MCF 10A (cell line): ENCODE measurements around the gene HACL1. TPM values are rescaled to one million over a fixed set of nuclear protein-coding genes. Genes with fewer than 3 reads are reported as not detected.
"Not testable (repeated sequence)": the region's sequence is repeated elsewhere in the genome, so short reads cannot be mapped to it uniquely, and the experiment has no call there.

ENCODE experiments used
- BruUV-seq: library from RNA; stranded (reverse); fragments of 400-500 nt; replicated peaks from 2 replicates; lab custom pipeline; 2021; lab: Mats Ljungman, UMichigan
- CTCF ChIA-PET: fragments of 300-600 bp; sonication (Branson Sonifier 250); formaldehyde crosslinking; extraction: SDS; loops from one replicate; lab custom pipeline; 2021; ENCODE audit warnings: antibody characterized with exemption, inconsistent platforms; lab: Yijun Ruan, JAX
- POLR2A ChIA-PET: fragments of 300-600, 350-650 bp; sonication (Branson Sonifier 250); formaldehyde crosslinking; extraction: SDS; loops from one replicate; lab custom pipeline; 2020; ENCODE audit warnings: antibody characterized with exemption, inconsistent platforms; lab: Yijun Ruan, JAX
- DNase-seq: peaks from one replicate; pipeline ENCODE4 v3.0.0-alpha.2; 2018; ENCODE audit not compliant: unreplicated experiment
- H3K27ac Mint-ChIP-seq: one replicate; pipeline ENCODE4 v1.8.0; 2022; ENCODE audit warnings: mild to moderate bottlenecking, low read depth, mixed read lengths; ENCODE audit not compliant: unreplicated experiment
- H3K27me3 Mint-ChIP-seq: one replicate; pipeline ENCODE4 v1.8.0; 2022; ENCODE audit warnings: mixed read lengths; ENCODE audit not compliant: insufficient read depth, unreplicated experiment
- H3K36me3 Mint-ChIP-seq: one replicate; pipeline ENCODE4 v1.8.0; 2022; ENCODE audit warnings: mild to moderate bottlenecking, moderate library complexity, mixed read lengths; ENCODE audit not compliant: insufficient read depth, unreplicated experiment
- H3K4me1 Mint-ChIP-seq: one replicate; pipeline ENCODE4 v1.8.0; 2022; ENCODE audit warnings: mixed read lengths; ENCODE audit not compliant: insufficient read depth, unreplicated experiment
- H3K4me3 Mint-ChIP-seq: one replicate; pipeline ENCODE4 v1.8.0; 2022; ENCODE audit warnings: mild to moderate bottlenecking, moderate library complexity, mixed read lengths; ENCODE audit not compliant: unreplicated experiment
- H3K9me3 Mint-ChIP-seq: one replicate; pipeline ENCODE4 v1.8.0; 2022; ENCODE audit warnings: mixed read lengths; ENCODE audit not compliant: unreplicated experiment
- intact Hi-C: fragments of 100-400 bp; cut with micrococcal nuclease; formaldehyde crosslinking; loops from 2 replicates; pipeline ENCODE4 v1.14.1; 2022
- total RNA-seq: library from RNA; stranded (reverse); gene quantifications from 2 replicates; pipeline ENCODE4 v1.2.3, GENCODE V29; 2022
- TF ChIP-seq, protein P1 (sequence below): fragments of 200-600 bp; IDR thresholded peaks from one replicate; pipeline ENCODE4 v1.8.0; 2022; ENCODE audit warnings: antibody characterized with exemption, mild to moderate bottlenecking; ENCODE audit not compliant: unreplicated experiment

Gene HACL1
- total RNA-seq, 1 experiment from 2014 or later = 19.6 TPM

DNA sequence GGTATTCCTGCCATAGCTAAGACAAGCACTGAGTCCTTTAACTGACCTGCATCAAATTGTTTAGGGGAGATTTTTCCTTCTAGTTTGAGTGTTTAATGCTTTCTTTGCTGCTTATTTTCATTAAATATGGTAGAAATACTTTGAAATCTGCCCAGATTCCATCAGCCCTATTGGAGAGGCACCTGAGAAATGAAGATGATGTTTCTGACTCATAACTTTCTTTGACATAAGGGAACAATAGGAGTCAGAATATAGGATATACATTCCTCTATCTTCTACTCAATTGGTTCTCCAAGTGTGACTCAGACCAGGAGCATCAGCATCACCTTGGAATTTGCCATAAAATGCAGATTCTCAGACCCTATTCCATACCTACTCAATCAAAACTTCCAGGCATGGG is 27.6 kb upstream of the HACL1 start:
- no peak for DNase-seq
- H3K27ac Mint-ChIP-seq = no peak overlapping the region
- H3K27me3 Mint-ChIP-seq = no peaks in the 10 kb centered on the region
- CTCF ChIA-PET = interaction anchor here (0.6 to 2.6 kb wide), 10 partner anchors 19 to 430 kb away, joined by 3 to 9 read pairs (median 3); no protein-coding TSS in a partner anchor
- POLR2A ChIA-PET = interaction anchor here (0.8 to 3.5 kb wide), 2 partner anchors 18 to 177 kb away, joined by 5 to 24 read pairs; no protein-coding TSS in a partner anchor
- intact Hi-C loops = no loop called here
- no peak overlapping the region for H3K4me3 Mint-ChIP-seq
- H3K36me3 Mint-ChIP-seq = no peaks in the 10 kb centered on the region
- TF ChIP-seq, protein P1, sequence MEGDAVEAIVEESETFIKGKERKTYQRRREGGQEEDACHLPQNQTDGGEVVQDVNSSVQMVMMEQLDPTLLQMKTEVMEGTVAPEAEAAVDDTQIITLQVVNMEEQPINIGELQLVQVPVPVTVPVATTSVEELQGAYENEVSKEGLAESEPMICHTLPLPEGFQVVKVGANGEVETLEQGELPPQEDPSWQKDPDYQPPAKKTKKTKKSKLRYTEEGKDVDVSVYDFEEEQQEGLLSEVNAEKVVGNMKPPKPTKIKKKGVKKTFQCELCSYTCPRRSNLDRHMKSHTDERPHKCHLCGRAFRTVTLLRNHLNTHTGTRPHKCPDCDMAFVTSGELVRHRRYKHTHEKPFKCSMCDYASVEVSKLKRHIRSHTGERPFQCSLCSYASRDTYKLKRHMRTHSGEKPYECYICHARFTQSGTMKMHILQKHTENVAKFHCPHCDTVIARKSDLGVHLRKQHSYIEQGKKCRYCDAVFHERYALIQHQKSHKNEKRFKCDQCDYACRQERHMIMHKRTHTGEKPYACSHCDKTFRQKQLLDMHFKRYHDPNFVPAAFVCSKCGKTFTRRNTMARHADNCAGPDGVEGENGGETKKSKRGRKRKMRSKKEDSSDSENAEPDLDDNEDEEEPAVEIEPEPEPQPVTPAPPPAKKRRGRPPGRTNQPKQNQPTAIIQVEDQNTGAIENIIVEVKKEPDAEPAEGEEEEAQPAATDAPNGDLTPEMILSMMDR = no peak
- no peaks in the 10 kb centered on the region for H3K9me3 Mint-ChIP-seq
- no TSS peak for BruUV-seq
- peaks cover 31% of the 10 kb centered on the region for H3K4me1 Mint-ChIP-seq

DNA sequence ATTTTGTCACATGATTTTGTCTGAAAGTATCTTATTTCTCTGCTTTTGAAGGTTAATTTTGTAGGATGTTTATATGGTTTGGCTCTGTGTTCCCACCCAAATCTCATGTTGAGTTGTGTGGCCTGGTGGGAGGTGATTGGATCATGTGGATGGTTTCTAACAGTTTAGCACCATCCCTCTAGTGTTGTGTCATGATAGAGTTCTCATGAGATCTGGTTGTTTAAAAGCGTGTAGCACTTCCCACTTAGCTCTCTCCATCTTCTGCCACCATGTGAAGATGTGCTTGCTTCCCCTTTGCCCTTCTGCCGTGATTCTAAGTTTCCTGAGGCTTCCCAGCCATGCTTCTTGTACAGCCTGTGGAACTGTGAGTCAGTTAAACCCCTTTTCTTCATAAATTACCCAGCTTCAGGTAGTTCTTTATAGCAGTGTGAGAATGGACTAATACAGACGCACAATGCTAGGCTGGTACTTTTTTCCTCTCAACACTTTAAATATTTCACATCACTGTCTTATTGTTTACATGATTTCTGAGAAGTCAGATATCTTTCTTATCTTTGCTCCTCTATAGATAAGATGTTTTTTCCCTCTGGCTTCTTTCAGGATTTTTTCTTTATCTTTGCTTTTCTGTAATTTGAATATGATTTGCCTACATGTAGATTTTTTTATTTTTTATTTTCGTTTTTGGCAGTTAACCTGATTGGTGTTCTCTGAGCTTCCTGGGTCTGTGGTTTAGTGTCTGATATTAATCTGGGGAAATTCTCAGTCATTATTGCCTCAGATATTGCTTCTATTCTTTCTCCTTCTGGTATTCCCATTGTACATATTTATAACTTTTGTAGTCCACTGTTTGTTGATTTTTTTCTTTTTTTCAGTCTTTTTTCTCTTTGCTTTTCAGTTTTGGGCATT is 22.4 kb upstream of the HACL1 start:
- POLR2A ChIA-PET = interaction anchor here (0.7 kb wide), 1 partner anchor 16 kb away, joined by 3 read pairs; no protein-coding TSS in a partner anchor
- TF ChIP-seq, protein P1 = no peak
- intact Hi-C loops = no loop called here
- peaks cover 20% of the 10 kb centered on the region for H3K9me3 Mint-ChIP-seq
- CTCF ChIA-PET = interaction anchor here (0.7 kb wide), 2 partner anchors 178 to 751 kb away, joined by 4 to 5 read pairs; no protein-coding TSS in a partner anchor
- no peak overlapping the region for H3K4me3 Mint-ChIP-seq
- H3K4me1 Mint-ChIP-seq = peaks cover 5% of the 10 kb centered on the region
- BruUV-seq = no TSS peak
- H3K27me3 Mint-ChIP-seq = no peaks in the 10 kb centered on the region
- peaks cover 5% of the 10 kb centered on the region for H3K36me3 Mint-ChIP-seq
- DNase-seq = no peak
- no peak overlapping the region for H3K27ac Mint-ChIP-seq

DNA sequence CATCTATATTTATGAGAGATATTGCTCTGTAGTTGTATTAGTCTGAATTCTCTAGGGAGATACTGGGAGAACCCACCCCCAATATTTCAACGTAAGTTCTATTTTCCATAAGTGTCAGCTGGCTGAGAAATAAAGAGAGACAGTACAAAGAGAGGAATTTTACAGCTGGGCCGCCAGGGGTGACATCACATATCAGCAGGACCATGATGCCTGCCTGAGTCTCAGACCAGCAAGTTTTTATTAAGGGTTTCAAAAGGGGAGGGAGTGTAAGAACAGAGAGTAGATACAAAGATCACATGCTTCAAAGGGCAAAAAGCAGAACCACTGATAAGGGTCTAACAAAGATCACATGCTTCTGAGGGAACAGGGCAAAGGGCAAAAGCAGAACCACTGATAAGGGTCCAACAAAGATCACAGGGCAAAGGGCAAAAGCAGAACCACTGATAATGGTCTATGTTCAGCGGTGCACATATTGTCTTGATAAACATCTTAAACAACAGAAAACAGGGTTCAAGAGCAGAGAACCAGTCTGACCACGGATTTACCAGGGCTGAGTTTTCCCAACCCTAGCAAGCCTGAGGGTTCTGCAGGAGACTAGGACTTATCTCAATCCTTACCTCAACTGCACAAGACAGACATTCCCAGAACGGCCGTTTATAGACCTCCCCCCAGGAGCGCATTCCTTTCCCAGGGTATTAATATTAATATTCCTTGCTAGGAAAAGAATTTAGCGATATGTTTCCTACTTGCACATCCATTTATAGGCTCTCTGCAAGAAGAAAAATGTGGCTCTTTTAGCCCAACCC is 18.5 kb upstream of the HACL1 start:
- POLR2A ChIA-PET, H3K27ac Mint-ChIP-seq, H3K4me1 Mint-ChIP-seq, BruUV-seq, DNase-seq, intact Hi-C loops, H3K27me3 Mint-ChIP-seq, H3K4me3 Mint-ChIP-seq, H3K36me3 Mint-ChIP-seq: not testable (repeated sequence)
- H3K9me3 Mint-ChIP-seq = peaks cover 20% of the 10 kb centered on the region
- CTCF ChIA-PET = interaction anchor here (0.8 kb wide), 1 partner anchor 11 kb away, joined by 7 read pairs; no protein-coding TSS in a partner anchor

DNA sequence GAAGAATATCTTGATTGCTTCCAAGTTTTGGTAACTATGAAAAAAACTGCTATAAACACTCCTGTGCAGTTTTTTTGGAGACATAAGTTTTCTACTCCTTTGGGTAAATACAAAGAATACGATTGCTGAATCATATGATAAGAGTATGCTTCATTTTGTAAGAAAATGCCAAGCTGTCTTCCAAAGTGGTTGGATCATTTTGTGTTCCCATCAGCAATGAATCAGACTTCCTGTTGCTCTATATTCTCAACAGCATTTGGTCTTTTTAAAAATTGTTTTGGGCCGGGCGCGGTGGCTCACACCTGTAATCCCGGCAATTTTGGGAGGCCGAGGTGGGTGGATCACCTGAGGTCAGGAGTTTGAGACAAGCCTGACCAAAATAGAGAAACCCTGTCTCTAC is 14.7 kb upstream of the HACL1 start:
- ChIA-PET POLR2A (interaction anchor here (1.8 kb wide), 1 partner anchor 11 kb away, joined by 6 read pairs; no protein-coding TSS in a partner anchor), CTCF (interaction anchor here (0.7 kb wide), 1 partner anchor 671 kb away, joined by 3 read pairs; no protein-coding TSS in a partner anchor)
- peak; percentile 55 for DNase-seq
- Mint-ChIP-seq H3K9me3 (no peaks in the 10 kb centered on the region), H3K36me3 (peaks cover 5% of the 10 kb centered on the region), H3K27me3 (no peaks in the 10 kb centered on the region), H3K4me3 (no peak overlapping the region), H3K27ac (peak overlapping the region; percentile 54), H3K4me1 (peaks cover 6% of the 10 kb centered on the region)
- TF ChIP-seq, protein P1 = no peak
- BruUV-seq = no TSS peak
- intact Hi-C loops = no loop called here
